IgD-negative memory B cell (primary cell): ENCODE results near the gene PRKAG2. TPM values are rescaled to one million over a fixed set of nuclear protein-coding genes. Genes with fewer than 3 reads are reported as not detected.
A peak's percentile ranks its signal among the peaks of the same experiment; 100 is the strongest.
"Not testable (repeated sequence)": the region's sequence is repeated elsewhere in the genome, so short reads cannot be mapped to it uniquely, and the experiment has no call there.

Source experiments
- H3K27ac Mint-ChIP-seq, 3 donors: one replicate each; pipeline ENCODE4 v1.8.0; 2020 to 2022; ENCODE audit warnings: mild to moderate bottlenecking in 3 of 3, mixed read lengths in 3 of 3, moderate library complexity in 1 of 3
- H3K27me3 Mint-ChIP-seq: one replicate; pipeline ENCODE4 v1.8.0; 2021; ENCODE audit warnings: mixed read lengths
- H3K36me3 Mint-ChIP-seq: one replicate; pipeline ENCODE4 v1.8.0; 2020; ENCODE audit warnings: mild to moderate bottlenecking, mixed read lengths
- H3K4me1 Mint-ChIP-seq, 3 donors: one replicate each; pipeline ENCODE4 v1.8.0; 2020 to 2022; ENCODE audit warnings: mixed read lengths in 3 of 3, mild to moderate bottlenecking in 1 of 3
- H3K4me3 Mint-ChIP-seq, 4 donors: one replicate each; pipeline ENCODE4 v1.8.0; 2020 to 2022; ENCODE audit warnings: mild to moderate bottlenecking in 4 of 4, mixed read lengths in 4 of 4, moderate library complexity in 3 of 4
- H3K9me3 Mint-ChIP-seq, 3 donors: one replicate each; pipeline ENCODE4 v1.8.0; 2020 to 2021; ENCODE audit warnings: mixed read lengths in 3 of 3, mild to moderate bottlenecking in 1 of 3
- polyA plus RNA-seq: library from polyadenylated mRNA; unstranded; fragments of 300-500 nt; fragmentation: Illumina TruSeq; gene quantifications from one replicate; pipeline ENCODE4 v1.2.3, GENCODE V29; 2021

PRKAG2 gene
- polyA plus RNA-seq, 1 donor from 2014 or later, result 21.3 TPM

- peak overlapping the region in 1 of 3 donors; percentile 53 for H3K27ac Mint-ChIP-seq
- H3K9me3 Mint-ChIP-seq, result no peaks in the 10 kb centered on the region
- no peaks in the 10 kb centered on the region for H3K27me3 Mint-ChIP-seq
- H3K36me3 Mint-ChIP-seq, result peaks cover 11% of the 10 kb centered on the region
- no peak overlapping the region for H3K4me3 Mint-ChIP-seq
- peaks cover 5 to 12% (median 10%) of the 10 kb centered on the region in 3 donors for H3K4me1 Mint-ChIP-seq
Measured at GRCh38 chr7:151754142-151754590, 122.7 kb downstream of the PRKAG2 start.

- Mint-ChIP-seq H3K4me1 (peaks cover 5 to 12% (median 10%) of the 10 kb centered on the region in 3 donors), H3K9me3 (no peaks in the 10 kb centered on the region), H3K36me3 (peaks cover 11% of the 10 kb centered on the region), H3K4me3 (no peak overlapping the region), H3K27ac (peak overlapping the region in 1 of 3 donors; percentile 80), H3K27me3 (no peaks in the 10 kb centered on the region)
Measured at GRCh38 chr7:151752816-151753595, 123.9 kb downstream of the PRKAG2 start.

DNA sequence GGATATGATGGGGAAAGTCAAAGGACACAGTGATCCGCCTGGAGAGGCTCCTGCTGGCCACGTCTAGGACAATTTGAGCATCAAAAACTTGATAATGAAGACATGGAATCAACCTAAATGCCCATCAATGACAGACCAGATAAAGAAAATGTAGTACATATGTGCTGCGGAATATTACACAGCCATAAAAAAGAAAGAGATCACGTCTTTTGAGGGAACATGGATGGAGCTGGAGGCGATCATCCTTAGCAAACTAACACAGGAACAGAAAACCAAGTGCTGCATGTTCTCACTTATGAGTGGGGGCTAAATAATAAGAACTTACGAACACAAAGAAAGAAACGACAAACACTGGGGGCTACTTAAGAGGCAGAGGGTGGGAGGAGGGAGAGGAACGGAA lies 124.9 kb downstream of the PRKAG2 start:
- Mint-ChIP-seq H3K27ac (no peak overlapping the region), H3K4me3 (no peak overlapping the region), H3K36me3 (peaks cover 11% of the 10 kb centered on the region), H3K27me3 (no peaks in the 10 kb centered on the region), H3K4me1 (peaks cover 5 to 12% (median 9%) of the 10 kb centered on the region in 3 donors), H3K9me3 (no peaks in the 10 kb centered on the region)

DNA sequence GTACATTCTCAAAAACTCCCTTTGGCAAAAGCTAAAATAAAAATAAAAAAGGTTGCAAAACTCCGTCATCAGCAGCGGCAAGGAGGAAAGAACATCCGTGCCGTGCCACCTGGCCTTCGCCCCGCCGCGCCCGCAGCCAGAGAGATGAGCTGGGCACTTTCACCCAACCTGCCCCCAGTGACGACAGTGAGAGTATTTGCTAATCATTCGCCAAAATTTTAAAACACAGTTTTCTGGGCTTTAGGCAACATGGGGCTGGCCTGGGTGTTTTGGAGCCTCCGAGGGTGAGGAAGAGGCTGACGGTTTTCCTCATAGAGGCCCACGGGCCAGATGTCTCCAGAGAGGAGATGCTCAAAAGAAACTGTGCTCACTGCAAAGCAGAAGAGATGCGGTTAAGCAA lies 128.2 kb downstream of the PRKAG2 start:
- Mint-ChIP-seq H3K27ac (no peak overlapping the region), H3K4me1 (peaks cover 1 to 12% (median 4%) of the 10 kb centered on the region in 3 donors), H3K4me3 (no peak overlapping the region), H3K27me3 (no peaks in the 10 kb centered on the region), H3K9me3 (no peaks in the 10 kb centered on the region), H3K36me3 (peaks cover 17% of the 10 kb centered on the region)

- not testable (repeated sequence) for H3K4me1 Mint-ChIP-seq, H3K4me3 Mint-ChIP-seq, H3K27ac Mint-ChIP-seq, H3K27me3 Mint-ChIP-seq, H3K9me3 Mint-ChIP-seq
- peaks cover 19% of the 10 kb centered on the region for H3K36me3 Mint-ChIP-seq
Measured at GRCh38 chr7:151748021-151748420, 128.9 kb downstream of the PRKAG2 start.

- no peaks in the 10 kb centered on the region for H3K27me3 Mint-ChIP-seq
- no peaks in the 10 kb centered on the region for H3K9me3 Mint-ChIP-seq
- no peak overlapping the region for H3K4me3 Mint-ChIP-seq
- no peak overlapping the region for H3K27ac Mint-ChIP-seq
- peaks cover 0 to 9% (median 3%) of the 10 kb centered on the region in 3 donors for H3K4me1 Mint-ChIP-seq
- H3K36me3 Mint-ChIP-seq, result peaks cover 13% of the 10 kb centered on the region
Measured at GRCh38 chr7:151745706-151746105, 131.2 kb downstream of the PRKAG2 start.

GRCh38 chr7:151744656-151745638 lies 132.0 kb downstream of the PRKAG2 start:
- no peaks in the 10 kb centered on the region for H3K27me3 Mint-ChIP-seq
- H3K4me1 Mint-ChIP-seq, result peaks cover 0 to 12% (median 3%) of the 10 kb centered on the region in 3 donors
- H3K27ac Mint-ChIP-seq, result no peak overlapping the region
- no peak overlapping the region for H3K4me3 Mint-ChIP-seq
- H3K9me3 Mint-ChIP-seq, result no peaks in the 10 kb centered on the region
- H3K36me3 Mint-ChIP-seq, result peaks cover 15% of the 10 kb centered on the region

DNA sequence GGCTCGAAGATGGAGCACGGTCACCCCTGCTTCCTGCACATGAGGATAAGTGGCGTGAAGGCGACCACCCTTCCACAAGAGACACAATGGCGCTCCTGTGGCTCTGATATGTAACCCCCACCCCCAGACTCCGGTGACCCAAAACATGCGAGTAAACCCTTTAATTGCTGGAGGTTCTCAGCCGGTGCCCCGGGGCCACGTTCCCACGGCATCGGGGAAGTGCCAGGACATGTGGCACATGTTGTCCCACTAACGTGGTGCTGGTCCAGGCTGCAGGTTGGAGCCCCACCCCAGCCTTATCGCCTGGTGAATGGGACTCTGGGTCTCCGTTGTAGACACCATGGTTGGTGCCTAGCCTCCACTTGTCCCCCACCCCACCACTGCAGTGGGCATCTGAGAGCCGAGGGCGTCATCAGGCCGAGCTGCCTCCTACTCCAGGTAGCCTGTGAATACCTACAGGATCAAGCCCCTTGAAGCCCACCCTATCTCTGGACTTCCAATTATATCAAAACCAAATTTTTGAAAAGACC lies 132.8 kb downstream of the PRKAG2 start:
- H3K9me3 Mint-ChIP-seq, result no peaks in the 10 kb centered on the region
- no peak overlapping the region for H3K27ac Mint-ChIP-seq
- H3K4me1 Mint-ChIP-seq, result peaks cover 0 to 11% (median 1%) of the 10 kb centered on the region in 3 donors
- H3K4me3 Mint-ChIP-seq, result no peak overlapping the region
- peaks cover 13% of the 10 kb centered on the region for H3K36me3 Mint-ChIP-seq
- no peaks in the 10 kb centered on the region for H3K27me3 Mint-ChIP-seq

DNA sequence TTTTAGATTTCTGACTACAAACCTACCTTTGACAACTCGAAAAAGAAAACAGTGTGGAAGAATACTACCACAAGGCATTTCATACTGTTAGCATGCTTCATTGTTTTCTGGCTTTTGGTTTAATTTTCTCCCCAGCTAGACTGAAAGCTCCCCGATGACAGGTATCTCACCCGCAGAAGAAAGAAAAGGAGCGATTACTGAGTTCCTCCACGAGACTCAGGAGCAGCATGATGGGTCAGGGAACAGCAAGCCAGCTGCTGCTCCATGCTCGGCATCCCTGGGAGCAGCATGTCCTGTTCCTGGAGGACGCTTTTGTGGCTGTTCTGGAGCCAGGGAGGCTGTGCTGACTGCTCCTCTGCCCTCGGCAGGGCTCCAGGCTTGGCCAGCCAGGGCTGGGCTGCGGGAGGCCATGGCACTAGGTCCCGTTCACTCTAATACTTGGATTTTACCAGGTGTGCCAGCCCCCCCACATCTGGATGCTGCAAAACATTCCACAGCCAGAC lies 133.4 kb downstream of the PRKAG2 start:
- Mint-ChIP-seq H3K4me3 (no peak overlapping the region), H3K4me1 (peaks cover 0 to 11% (median 1%) of the 10 kb centered on the region in 3 donors)

GRCh38 chr7:151742713-151743480 lies 134.0 kb downstream of the PRKAG2 start:
- H3K4me3 Mint-ChIP-seq, result peak overlapping the region in 2 of 4 donors; percentile 65 to 68
- H3K9me3 Mint-ChIP-seq, result no peaks in the 10 kb centered on the region
- H3K4me1 Mint-ChIP-seq, result peaks cover 0 to 12% (median 1%) of the 10 kb centered on the region in 3 donors
- H3K27me3 Mint-ChIP-seq, result no peaks in the 10 kb centered on the region
- no peak overlapping the region for H3K27ac Mint-ChIP-seq
- H3K36me3 Mint-ChIP-seq, result peaks cover 13% of the 10 kb centered on the region

More for the DNA sequence above, 133.4 kb downstream of the PRKAG2 start:
- Mint-ChIP-seq H3K27ac (no peak overlapping the region), H3K36me3 (peaks cover 13% of the 10 kb centered on the region), H3K9me3 (no peaks in the 10 kb centered on the region), H3K27me3 (no peaks in the 10 kb centered on the region)

DNA sequence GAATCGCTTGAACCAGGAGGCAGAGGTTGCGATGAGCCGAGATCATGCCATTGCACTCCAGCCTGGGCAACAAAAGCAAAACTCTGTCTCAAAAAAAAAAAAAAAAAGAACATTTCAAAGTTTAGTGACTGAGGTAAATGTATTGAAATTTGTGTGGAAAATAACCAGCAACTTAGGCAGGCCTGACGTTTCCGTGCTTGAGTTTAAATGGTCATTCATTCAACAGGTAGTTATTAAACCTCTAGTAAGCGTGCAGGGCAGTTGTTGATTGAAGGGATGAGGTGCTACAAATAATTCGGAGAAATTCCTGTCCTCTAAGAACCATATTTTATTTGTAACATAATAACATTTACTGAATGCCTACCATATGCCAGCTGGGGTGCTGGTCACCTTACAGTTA lies 135.3 kb downstream of the PRKAG2 start:
- Mint-ChIP-seq H3K27me3 (no peaks in the 10 kb centered on the region), H3K27ac (no peak overlapping the region), H3K9me3 (no peaks in the 10 kb centered on the region), H3K4me1 (peaks cover 0 to 12% (median 1%) of the 10 kb centered on the region in 3 donors), H3K4me3 (no peak overlapping the region), H3K36me3 (peaks cover 10% of the 10 kb centered on the region)

GRCh38 chr7:151740081-151740851 lies 136.6 kb downstream of the PRKAG2 start:
- H3K27me3 Mint-ChIP-seq, result no peaks in the 10 kb centered on the region
- peaks cover 1 to 14% (median 4%) of the 10 kb centered on the region in 3 donors for H3K4me1 Mint-ChIP-seq
- H3K9me3 Mint-ChIP-seq, result no peaks in the 10 kb centered on the region
- H3K4me3 Mint-ChIP-seq, result no peak overlapping the region
- no peak overlapping the region for H3K27ac Mint-ChIP-seq
- H3K36me3 Mint-ChIP-seq, result peaks cover 10% of the 10 kb centered on the region

GRCh38 chr7:151738925-151739324 lies 138.0 kb downstream of the PRKAG2 start:
- Mint-ChIP-seq H3K36me3 (peaks cover 9% of the 10 kb centered on the region), H3K9me3 (no peaks in the 10 kb centered on the region), H3K4me1 (peaks cover 1 to 14% (median 11%) of the 10 kb centered on the region in 3 donors), H3K27ac (peak overlapping the region in 1 of 3 donors; percentile 39), H3K27me3 (no peaks in the 10 kb centered on the region), H3K4me3 (no peak overlapping the region)
